ENCODE measurements around the gene SF3B5. TPM values are rescaled to one million over a fixed set of nuclear protein-coding genes. Genes with fewer than 3 reads are reported as not detected.

SF3B5 gene
- total and polyA plus RNA-seq, 9 of the 15 experiments (the other 6 are each of a cell fraction or from before 2014, with no cell fraction given): 238 to 1,211 (median 407) TPM

- TF ChIP-seq FOXA3 (CRISPR knock-in tag; conservative IDR thresholded peaks at IDR 0.05 in 1 of 2, IDR thresholded peaks at IDR 0.05 in 1 of 2) (no peak), NFIX (CRISPR knock-in tag; IDR thresholded peaks at IDR 0.05; ENCODE audit: low read depth) (no peak), NCOA6 (IDR thresholded peaks at IDR 0.05) (no peak), SMARCC2 (IDR thresholded peaks at IDR 0.05; ENCODE audit: low read depth) (no peak), PYGO2 (tag; IDR thresholded peaks at IDR 0.05) (no peak), MAZ (CRISPR knock-in tag; conservative IDR thresholded peaks at IDR 0.05 in 1 of 2, IDR thresholded peaks at IDR 0.05 in 1 of 2) (no peak), ZFP1 (CRISPR knock-in tag; IDR thresholded peaks at IDR 0.05) (no peak), MGA (IDR thresholded peaks at IDR 0.05) (peak; percentile 61), HLTF (IDR thresholded peaks at IDR 0.05) (no peak), ELF4 (CRISPR knock-in tag; IDR thresholded peaks at IDR 0.05) (no peak), RAD51 (IDR thresholded peaks at IDR 0.05; ENCODE audit: borderline replicate concordance, low read depth) (no peak), JUN (IDR thresholded peaks at IDR 0.05; ENCODE audit: borderline replicate concordance, low read depth, low read length) (no peak), JUN (CRISPR knock-in tag; IDR thresholded peaks at IDR 0.05; ENCODE audit: borderline replicate concordance) (no peak)
- TF ChIP-seq, protein P1, sequence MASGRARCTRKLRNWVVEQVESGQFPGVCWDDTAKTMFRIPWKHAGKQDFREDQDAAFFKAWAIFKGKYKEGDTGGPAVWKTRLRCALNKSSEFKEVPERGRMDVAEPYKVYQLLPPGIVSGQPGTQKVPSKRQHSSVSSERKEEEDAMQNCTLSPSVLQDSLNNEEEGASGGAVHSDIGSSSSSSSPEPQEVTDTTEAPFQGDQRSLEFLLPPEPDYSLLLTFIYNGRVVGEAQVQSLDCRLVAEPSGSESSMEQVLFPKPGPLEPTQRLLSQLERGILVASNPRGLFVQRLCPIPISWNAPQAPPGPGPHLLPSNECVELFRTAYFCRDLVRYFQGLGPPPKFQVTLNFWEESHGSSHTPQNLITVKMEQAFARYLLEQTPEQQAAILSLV (tag; IDR thresholded peaks at IDR 0.05): no peak
These were observed 30.8 kb downstream of the SF3B5 start (continued) for GRCh38 chr6:144064402-144065212.
